Esophagus (tissue), 2 donors: ENCODE measurements around the gene PRSS50. TPM values are rescaled to one million over a fixed set of nuclear protein-coding genes. Genes with fewer than 3 reads are reported as not detected.
A peak's percentile ranks its signal among the peaks of the same experiment; 100 is the strongest.

Experiments
- H3K27ac ChIP-seq, 2 donors: one replicate each; pipeline ENCODE4 v1.5.1; 2013; ENCODE audit warnings: low read depth in 2 of 2, mild to moderate bottlenecking in 2 of 2, inconsistent platforms in 1 of 2, low read length in 1 of 2, moderate library complexity in 1 of 2
- H3K27me3 ChIP-seq, 2 donors: one replicate each; pipeline ENCODE4 v1.6.1; 2013; ENCODE audit warnings: low read length in 2 of 2, control low read depth in 1 of 2, mild to moderate bottlenecking in 1 of 2; ENCODE audit not compliant: insufficient read depth in 2 of 2, control insufficient read depth in 1 of 2
- H3K36me3 ChIP-seq, 2 donors: one replicate each; pipeline ENCODE4 v1.6.1; 2013; ENCODE audit warnings: low read length in 1 of 2; ENCODE audit not compliant: control insufficient read depth in 2 of 2, insufficient read depth in 2 of 2
- H3K4me1 ChIP-seq, 2 donors: one replicate each; pipeline ENCODE4 v1.6.1; 2013; ENCODE audit warnings: low read length in 1 of 2; ENCODE audit not compliant: control insufficient read depth in 2 of 2, insufficient read depth in 2 of 2
- H3K4me3 ChIP-seq, 2 donors: one replicate each; pipeline ENCODE4 v1.5.1; 2013; ENCODE audit warnings: low read length in 2 of 2, mild to moderate bottlenecking in 2 of 2, low read depth in 1 of 2, moderate library complexity in 1 of 2
- H3K9me3 ChIP-seq, 2 donors: one replicate each; pipeline ENCODE4 v1.6.1; 2013; ENCODE audit warnings: mild to moderate bottlenecking in 2 of 2, low read depth in 1 of 2, low read length in 1 of 2, moderate library complexity in 1 of 2; ENCODE audit not compliant: control insufficient read depth in 2 of 2, insufficient read depth in 1 of 2
- WGBS, 2 donors: extraction: QIAGEN DNeasy Blood & Tissue Kit; methylation state at CpG; one replicate each; pipeline ENCODE4 v1.1.7; 2013; 5-methylcytosine and 5-hydroxymethylcytosine counted together
- polyA plus RNA-seq, 2 donors: library from polyadenylated mRNA; stranded (reverse); fragments of 200-250 nt; gene quantifications; one replicate each; pipeline ENCODE4 v1.2.3, GENCODE V29; 2013
- donor health status: healthy with polysubstance abuse.
- donor health status: Bipolar disorder and iron deficiency.

The PRSS50 gene
- polyA plus RNA-seq, 2 donors: 0.06 TPM

- no peaks in the 10 kb centered on the region for H3K27me3 ChIP-seq
- WGBS, 2 donors: 87 to 89% methylated on average over 4 of the region's 4 CpGs
- H3K4me1 ChIP-seq: peaks cover 4 to 6% of the 10 kb centered on the region in 2 donors
- no peak overlapping the region for H3K27ac ChIP-seq
- no peaks in the 10 kb centered on the region for H3K9me3 ChIP-seq
- no peaks in the 10 kb centered on the region for H3K36me3 ChIP-seq
- H3K4me3 ChIP-seq: no peak overlapping the region
Observed at GRCh38 chr3:46703013-46703520, 14.6 kb downstream of the PRSS50 start.

- Histone ChIP-seq H3K4me3 (no peak overlapping the region), H3K27me3 (no peaks in the 10 kb centered on the region), H3K4me1 (peaks cover 4 to 6% of the 10 kb centered on the region in 2 donors), H3K27ac (no peak overlapping the region), H3K36me3 (no peaks in the 10 kb centered on the region), H3K9me3 (no peaks in the 10 kb centered on the region)
- WGBS, 2 donors: 79 to 92% methylated on average over 4 of the region's 4 CpGs
Observed at GRCh38 chr3:46702246-46703012, 15.2 kb downstream of the PRSS50 start.

- H3K4me3 ChIP-seq: peak within 1 kb of the TSS; percentile 11 to 16
- peaks cover 4 to 8% of the 10 kb centered on the region in 2 donors for H3K4me1 ChIP-seq
- H3K27ac ChIP-seq: no peak within 1 kb of the TSS
- 5 to 9% methylated on average over 26 to 51 of the region's 51 CpGs for WGBS, 2 donors
- H3K36me3 ChIP-seq: no peaks in the 10 kb centered on the region
- no peaks in the 10 kb centered on the region for H3K9me3 ChIP-seq
- no peaks in the 10 kb centered on the region for H3K27me3 ChIP-seq
Observed at GRCh38 chr3:46701181-46701939, 16.3 kb downstream of the PRSS50 start, which contains the start of gene TMIE. Gene TMIE (plus strand): TSS chr3:46701392. CDS start chr3:46701488, 96 bp downstream.

- Histone ChIP-seq H3K4me1 (peaks cover 9 to 11% of the 10 kb centered on the region in 2 donors), H3K9me3 (no peaks in the 10 kb centered on the region), H3K27ac (no peak overlapping the region), H3K27me3 (no peaks in the 10 kb centered on the region), H3K4me3 (no peak overlapping the region), H3K36me3 (no peaks in the 10 kb centered on the region)
- 39 to 47% methylated on average over 4 of the region's 4 CpGs for WGBS, 2 donors
Observed at GRCh38 chr3:46700772-46701171, 16.9 kb downstream of the PRSS50 start.

- Histone ChIP-seq H3K36me3 (no peaks in the 10 kb centered on the region), H3K27ac (no peak overlapping the region), H3K9me3 (no peaks in the 10 kb centered on the region), H3K4me1 (peaks cover 11 to 16% of the 10 kb centered on the region in 2 donors), H3K27me3 (no peaks in the 10 kb centered on the region), H3K4me3 (no peak overlapping the region)
- WGBS, 2 donors: 78 to 87% methylated on average over 8 of the region's 8 CpGs
Observed at GRCh38 chr3:46699676-46700523, 17.8 kb downstream of the PRSS50 start.

GRCh38 chr3:46695962-46696894 is 21.4 kb downstream of the PRSS50 start:
- H3K4me1 ChIP-seq: peaks cover 11 to 30% of the 10 kb centered on the region in 2 donors
- H3K4me3 ChIP-seq: no peak overlapping the region
- WGBS, 2 donors: 71 to 76% methylated on average over 4 of the region's 4 CpGs
- H3K27me3 ChIP-seq: no peaks in the 10 kb centered on the region
- no peaks in the 10 kb centered on the region for H3K36me3 ChIP-seq
- no peaks in the 10 kb centered on the region for H3K9me3 ChIP-seq
- peak overlapping the region; percentile 76 to 97 for H3K27ac ChIP-seq

GRCh38 chr3:46695177-46695961 is 22.3 kb downstream of the PRSS50 start:
- H3K27ac ChIP-seq: peak overlapping the region; percentile 76 to 97
- WGBS, 2 donors: 64 to 73% methylated on average over 10 to 11 of the region's 11 CpGs
- H3K27me3 ChIP-seq: no peaks in the 10 kb centered on the region
- no peak overlapping the region for H3K4me3 ChIP-seq
- H3K9me3 ChIP-seq: no peaks in the 10 kb centered on the region
- peaks cover 8 to 36% of the 10 kb centered on the region in 2 donors for H3K4me1 ChIP-seq
- H3K36me3 ChIP-seq: peaks cover 0 to 2% of the 10 kb centered on the region in 2 donors

- Histone ChIP-seq H3K4me1 (peaks cover 10 to 40% of the 10 kb centered on the region in 2 donors), H3K4me3 (peak overlapping the region in 1 of 2 donors; percentile 81), H3K27me3 (no peaks in the 10 kb centered on the region), H3K27ac (peak overlapping the region; percentile 76 to 97), H3K9me3 (no peaks in the 10 kb centered on the region), H3K36me3 (peaks cover 0 to 2% of the 10 kb centered on the region in 2 donors)
- WGBS, 2 donors: 97 to 99% methylated on average over 3 of the region's 3 CpGs
Observed at GRCh38 chr3:46694520-46694919, 23.1 kb downstream of the PRSS50 start.
